Keratinocyte (primary cell): Measurements from ENCODE around the gene UGT2B10. TPM values are rescaled to one million over a fixed set of nuclear protein-coding genes. Genes with fewer than 3 reads are reported as not detected.
A peak's percentile ranks its signal among the peaks of the same experiment; 100 is the strongest.

ENCODE experiments used
- DNase-seq: peaks from one replicate; pipeline ENCODE4 v3.0.0-alpha.2; 2011; ENCODE audit warnings: low read depth, missing footprints, low spot score
- FAIRE-seq: peaks from 2 replicates; lab custom pipeline; 2011; peaks lifted over from hg19 to GRCh38; lab: Jason Lieb, UNC
- H2AFZ ChIP-seq: 2 replicates; pipeline ENCODE4 v1.6.0; 2012; ENCODE audit warnings: low read length, control low read depth, inconsistent platforms; ENCODE audit not compliant: control insufficient read depth
- H3K27ac ChIP-seq: 2 replicates; pipeline ENCODE4 v1.5.1; 2011; ENCODE audit warnings: low read length; ENCODE audit not compliant: control insufficient read depth, insufficient read depth
- H3K27me3 ChIP-seq: 3 replicates; pipeline ENCODE4 v1.6.0; 2011; ENCODE audit warnings: low read length; ENCODE audit not compliant: control insufficient read depth, insufficient read depth; ENCODE audit errors: extremely low read depth
- H3K36me3 ChIP-seq, 2 experiments: 2 replicates in 1 of 2; 3 replicates in 1 of 2; pipeline ENCODE4 v1.5.1; 2011; ENCODE audit warnings: low read length in 2 of 2, mild to moderate bottlenecking in 1 of 2; ENCODE audit not compliant: control insufficient read depth in 2 of 2, insufficient read depth in 2 of 2; ENCODE audit errors: extremely low read depth in 1 of 2
- H3K4me1 ChIP-seq: 3 replicates; pipeline ENCODE4 v1.5.1; 2011; ENCODE audit warnings: low read length; ENCODE audit not compliant: control insufficient read depth, insufficient read depth; ENCODE audit errors: extremely low read depth
- H3K4me2 ChIP-seq: 3 replicates; pipeline ENCODE4 v1.6.0; 2011; ENCODE audit warnings: low read depth, low read length; ENCODE audit not compliant: control insufficient read depth, insufficient read depth; ENCODE audit errors: extremely low read depth
- H3K4me3 ChIP-seq, 3 experiments: fragments of 200-600 bp in 1 of 3; sonication (generic) in 1 of 3; 2 replicates in 2 of 3; 3 replicates in 1 of 3; pipeline ENCODE4 v1.5.1; 2011 to 2016; ENCODE audit warnings: low read length in 3 of 3, mild to moderate bottlenecking in 3 of 3, control low read depth in 2 of 3, inconsistent platforms in 1 of 3, low read depth in 1 of 3, mixed read lengths in 1 of 3, mixed run types in 1 of 3, moderate library complexity in 1 of 3; ENCODE audit not compliant: control insufficient read depth in 2 of 3, insufficient read depth in 2 of 3; ENCODE audit errors: extremely low read depth in 1 of 3
- H3K79me2 ChIP-seq: 2 replicates; pipeline ENCODE4 v1.6.0; 2012; ENCODE audit warnings: low read length; ENCODE audit not compliant: control insufficient read depth, insufficient read depth
- H3K9ac ChIP-seq: 3 replicates; pipeline ENCODE4 v1.6.0; 2011; ENCODE audit warnings: low read length; ENCODE audit not compliant: control insufficient read depth, insufficient read depth; ENCODE audit errors: extremely low read depth
- H3K9me1 ChIP-seq: 3 replicates; pipeline ENCODE4 v1.6.0; 2011; ENCODE audit warnings: low read length; ENCODE audit not compliant: control insufficient read depth, insufficient read depth; ENCODE audit errors: extremely low read depth
- H3K9me3 ChIP-seq: 2 replicates; pipeline ENCODE4 v1.5.1; 2012; ENCODE audit warnings: low read depth, low read length; ENCODE audit not compliant: control insufficient read depth
- H4K20me1 ChIP-seq: 3 replicates; pipeline ENCODE4 v1.6.0; 2011; ENCODE audit warnings: low read length; ENCODE audit not compliant: control insufficient read depth, insufficient read depth; ENCODE audit errors: extremely low read depth
- EZH2 ChIP-seq: IDR thresholded peaks from one replicate; pipeline ENCODE4 v1.6.1; 2012; ENCODE audit warnings: inconsistent platforms, mild to moderate bottlenecking, low read length, moderate library complexity
- dilution Hi-C: fragments of 300-500 bp; cut with MboI; formaldehyde crosslinking; loops from one replicate; pipeline ENCODE4 v1.7.0; 2020; ENCODE audit warnings: low sequenced_read_pairs; ENCODE audit not compliant: extremely low pct_ligation_motif_present
- polyA plus RNA-seq, 5 experiments: library from polyadenylated mRNA; depleted of rRNA in 3 of 5; stranded (reverse) in 3 of 5; stranded (forward) in 1 of 5; unstranded in 1 of 5; fragments of >200 nt; gene quantifications; 1 replicate in 1 of 5; 2 replicates in 3 of 5; 3 replicates in 1 of 5; pipeline versions ENCODE4 v1.2.1 to v1.2.3, GENCODE V29; 2011 to 2012; ENCODE audit warnings: missing spikeins in 2 of 5, low read depth in 1 of 5, low replicate concordance in 1 of 5
- TF ChIP-seq, protein P1 (sequence below), 3 experiments: IDR thresholded peaks in 1 of 3; conservative IDR thresholded peaks in 1 of 3; optimal IDR thresholded peaks in 1 of 3; 2 replicates in 2 of 3; 3 replicates in 1 of 3; pipeline versions ENCODE3 to v1.5.1; 2011; ENCODE audit warnings: low read length in 3 of 3, mild to moderate bottlenecking in 3 of 3, moderate library complexity in 2 of 3, control low read depth in 1 of 3, inconsistent platforms in 1 of 3; ENCODE audit not compliant: insufficient read depth in 2 of 3; ENCODE audit errors: extremely low read depth in 1 of 3

UGT2B10 gene
- polyA plus RNA-seq, 1 donor (not counting 4 experiments of a cell fraction or from before 2014, with no cell fraction given) = not detected

- no peaks in the 10 kb centered on the region for H3K27me3 ChIP-seq
- no peaks in the 10 kb centered on the region for H3K36me3 ChIP-seq
- dilution Hi-C loops = no loop called here
- DNase-seq (no peak), FAIRE-seq (no peak)
- no peaks in the 10 kb centered on the region for H3K9me3 ChIP-seq
- no peaks in the 10 kb centered on the region for H4K20me1 ChIP-seq
- H3K27ac ChIP-seq = no peak overlapping the region
- TF ChIP-seq, protein P1, sequence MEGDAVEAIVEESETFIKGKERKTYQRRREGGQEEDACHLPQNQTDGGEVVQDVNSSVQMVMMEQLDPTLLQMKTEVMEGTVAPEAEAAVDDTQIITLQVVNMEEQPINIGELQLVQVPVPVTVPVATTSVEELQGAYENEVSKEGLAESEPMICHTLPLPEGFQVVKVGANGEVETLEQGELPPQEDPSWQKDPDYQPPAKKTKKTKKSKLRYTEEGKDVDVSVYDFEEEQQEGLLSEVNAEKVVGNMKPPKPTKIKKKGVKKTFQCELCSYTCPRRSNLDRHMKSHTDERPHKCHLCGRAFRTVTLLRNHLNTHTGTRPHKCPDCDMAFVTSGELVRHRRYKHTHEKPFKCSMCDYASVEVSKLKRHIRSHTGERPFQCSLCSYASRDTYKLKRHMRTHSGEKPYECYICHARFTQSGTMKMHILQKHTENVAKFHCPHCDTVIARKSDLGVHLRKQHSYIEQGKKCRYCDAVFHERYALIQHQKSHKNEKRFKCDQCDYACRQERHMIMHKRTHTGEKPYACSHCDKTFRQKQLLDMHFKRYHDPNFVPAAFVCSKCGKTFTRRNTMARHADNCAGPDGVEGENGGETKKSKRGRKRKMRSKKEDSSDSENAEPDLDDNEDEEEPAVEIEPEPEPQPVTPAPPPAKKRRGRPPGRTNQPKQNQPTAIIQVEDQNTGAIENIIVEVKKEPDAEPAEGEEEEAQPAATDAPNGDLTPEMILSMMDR (optimal IDR thresholded peaks at IDR 0.05 in 1 of 3, IDR thresholded peaks at IDR 0.05 in 1 of 3, conservative IDR thresholded peaks at IDR 0.05 in 1 of 3; ENCODE audit: extremely low read depth in 1 of 3, insufficient read depth in 2 of 3, low read length in 3 of 3) = no peak
- TF ChIP-seq EZH2 = no peak
- H3K9ac ChIP-seq = no peak overlapping the region
- H3K4me1 ChIP-seq = no peaks in the 10 kb centered on the region
- H3K4me2 ChIP-seq = no peak overlapping the region
- no peak overlapping the region for H3K4me3 ChIP-seq
- H2AFZ ChIP-seq = peak overlapping the region; percentile 30
- no peaks in the 10 kb centered on the region for H3K9me1 ChIP-seq
- H3K79me2 ChIP-seq = no peaks in the 10 kb centered on the region
Observed at GRCh38 chr4:68865188-68865638, 49.4 kb downstream of the UGT2B10 start.

DNA sequence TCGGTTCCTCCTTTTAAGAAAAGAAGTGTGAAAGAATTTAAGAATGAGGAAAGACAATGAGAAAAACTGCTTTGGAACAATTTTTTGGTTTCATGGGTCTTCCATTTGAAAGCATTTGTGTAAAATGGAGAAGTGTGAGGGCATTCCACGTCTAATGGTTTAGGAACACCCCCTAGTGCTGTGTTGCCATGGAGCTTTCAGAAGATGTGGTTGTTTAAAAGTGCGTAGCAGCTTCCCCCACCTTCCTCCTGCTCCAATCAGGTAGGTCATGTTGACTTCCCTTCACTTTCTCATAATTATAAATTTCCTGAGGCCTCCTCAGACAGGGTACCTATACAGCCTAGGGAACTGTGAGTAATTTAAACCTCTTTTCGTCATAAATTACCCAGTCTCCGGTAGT lies 50.0 kb downstream of the UGT2B10 start:
- H2AFZ ChIP-seq = no peak overlapping the region
- no peak for FAIRE-seq

More for the DNA sequence above, 50.0 kb downstream of the UGT2B10 start:
- H3K9me3 ChIP-seq = no peaks in the 10 kb centered on the region
- no peaks in the 10 kb centered on the region for H3K9me1 ChIP-seq
- DNase-seq = no peak
- no peaks in the 10 kb centered on the region for H4K20me1 ChIP-seq
- no peaks in the 10 kb centered on the region for H3K4me1 ChIP-seq
- H3K36me3 ChIP-seq = no peaks in the 10 kb centered on the region
- no peak overlapping the region for H3K4me2 ChIP-seq
- H3K27me3 ChIP-seq = no peaks in the 10 kb centered on the region
- TF ChIP-seq, protein P1 (optimal IDR thresholded peaks at IDR 0.05 in 1 of 3, IDR thresholded peaks at IDR 0.05 in 1 of 3, conservative IDR thresholded peaks at IDR 0.05 in 1 of 3; ENCODE audit: extremely low read depth in 1 of 3, insufficient read depth in 2 of 3, low read length in 3 of 3) = no peak
- no peak for TF ChIP-seq EZH2
- dilution Hi-C loops = no loop called here
- no peak overlapping the region for H3K27ac ChIP-seq
- no peaks in the 10 kb centered on the region for H3K79me2 ChIP-seq
- no peak overlapping the region for H3K4me3 ChIP-seq
- H3K9ac ChIP-seq = no peak overlapping the region
